Brain microvascular endothelial cell (primary cell): ENCODE data around the gene C20orf173.

Experiments
- DNase-seq: peaks from one replicate; pipeline ENCODE4 v3.0.0-alpha.2; 2020
- H3K27ac ChIP-seq: fragments of 250-450 bp; sonication (Bioruptor Pico); 2 replicates; pipeline ENCODE4 v1.5.1; 2020; ENCODE audit warnings: mild to moderate bottlenecking, moderate library complexity
- H3K27me3 ChIP-seq: fragments of 250-450 bp; sonication (Bioruptor Pico); replicated peaks from 2 replicates; pipeline ENCODE4 v1.5.1; 2020; ENCODE audit warnings: mild to moderate bottlenecking
- H3K36me3 ChIP-seq: fragments of 250-450 bp; sonication (Bioruptor Pico); replicated peaks from 2 replicates; pipeline ENCODE4 v1.5.1; 2020; ENCODE audit warnings: mild to moderate bottlenecking
- H3K4me3 ChIP-seq: 2 replicates; pipeline ENCODE4 v1.5.1; 2011; ENCODE audit warnings: low read depth, mild to moderate bottlenecking, control low read depth, low read length, moderate library complexity
- CTCF ChIP-seq: IDR thresholded peaks from 2 replicates; pipeline ENCODE4 v1.5.1; 2011; ENCODE audit warnings: low read depth, mild to moderate bottlenecking, moderate library complexity, low read length, control low read depth, inconsistent platforms; ENCODE audit errors: missing control alignments
- in situ Hi-C: cut with HindIII; loops from 2 replicates; pipeline ENCODE4 v1.10.0; 2017; ENCODE audit warnings: low sequenced_read_pairs, low pct_ligation_motif_present

The C20orf173 gene

GRCh38 chr20:35503281-35503680 is 26.2 kb downstream of the C20orf173 start:
- in situ Hi-C loops: no loop called here
- H3K36me3 ChIP-seq: peaks cover 64% of the 10 kb centered on the region
- TF ChIP-seq CTCF: no peak
- H3K27ac ChIP-seq: no peak overlapping the region
- DNase-seq: no peak
- H3K4me3 ChIP-seq: no peak overlapping the region
- no peaks in the 10 kb centered on the region for H3K27me3 ChIP-seq

GRCh38 chr20:35502352-35502751 is 27.1 kb downstream of the C20orf173 start:
- no peak overlapping the region for H3K4me3 ChIP-seq
- H3K27me3 ChIP-seq: no peaks in the 10 kb centered on the region
- in situ Hi-C loops: no loop called here
- no peak for TF ChIP-seq CTCF
- H3K27ac ChIP-seq: no peak overlapping the region
- no peak for DNase-seq
- H3K36me3 ChIP-seq: peaks cover 66% of the 10 kb centered on the region

GRCh38 chr20:35499271-35499670 is 30.2 kb downstream of the C20orf173 start:
- Histone ChIP-seq H3K27ac (no peak overlapping the region), H3K4me3 (no peak overlapping the region), H3K36me3 (peaks cover 83% of the 10 kb centered on the region), H3K27me3 (no peaks in the 10 kb centered on the region)
- TF ChIP-seq CTCF: no peak
- no peak for DNase-seq
- in situ Hi-C loops: no loop called here

GRCh38 chr20:35497780-35498189 is 31.7 kb downstream of the C20orf173 start:
- in situ Hi-C loops: no loop called here

GRCh38 chr20:35497320-35497719 is 32.1 kb downstream of the C20orf173 start:
- DNase-seq: no peak
- Histone ChIP-seq H3K27me3 (no peaks in the 10 kb centered on the region), H3K36me3 (peaks cover 82% of the 10 kb centered on the region), H3K27ac (no peak overlapping the region), H3K4me3 (no peak overlapping the region)
- in situ Hi-C loops: no loop called here
- no peak for TF ChIP-seq CTCF

More at GRCh38 chr20:35497780-35498189, 31.7 kb downstream of the C20orf173 start:
- H3K27ac ChIP-seq: no peak overlapping the region
- H3K36me3 ChIP-seq: peaks cover 84% of the 10 kb centered on the region
- H3K4me3 ChIP-seq: no peak overlapping the region
- DNase-seq: no peak
- no peaks in the 10 kb centered on the region for H3K27me3 ChIP-seq
- TF ChIP-seq CTCF: no peak

GRCh38 chr20:35496481-35496880 is 33.0 kb downstream of the C20orf173 start:
- Histone ChIP-seq H3K4me3 (no peak overlapping the region), H3K27me3 (no peaks in the 10 kb centered on the region), H3K36me3 (peaks cover 75% of the 10 kb centered on the region), H3K27ac (no peak overlapping the region)
- in situ Hi-C loops: no loop called here
- DNase-seq: no peak
- TF ChIP-seq CTCF: no peak
